Measurements from ENCODE around the gene ACTR2. TPM values are rescaled to one million over a fixed set of nuclear protein-coding genes. Genes with fewer than 3 reads are reported as not detected.

Gene ACTR2
- total RNA-seq, 1 donor from 2014 or later = 236 TPM

DNA sequence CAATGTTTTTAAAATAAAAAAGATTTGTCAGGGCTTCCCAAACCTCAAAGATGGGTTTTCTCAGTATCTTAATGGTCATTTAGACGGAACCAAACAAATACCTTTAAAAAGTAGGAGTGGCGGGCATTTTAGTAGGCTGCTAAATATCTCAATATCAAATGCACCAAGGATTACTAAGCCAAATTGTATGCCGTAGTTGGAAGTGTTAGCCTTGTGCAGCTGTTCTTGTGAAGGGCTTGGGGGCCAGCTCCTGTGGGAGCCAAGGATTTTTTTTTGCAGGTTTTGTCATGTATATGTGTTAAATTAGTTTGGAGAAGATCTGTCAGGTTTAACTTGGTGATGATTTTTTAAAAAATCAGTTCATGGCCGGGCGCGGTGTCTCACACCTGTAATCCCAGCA lies 52.1 kb downstream of the ACTR2 start:
- Histone ChIP-seq H3K27ac (no peak overlapping the region), H3K36me3 (no peaks in the 10 kb centered on the region), H3K27me3 (no peaks in the 10 kb centered on the region), H3K9me3 (no peaks in the 10 kb centered on the region), H3K4me3 (no peak overlapping the region), H3K4me1 (peaks cover 53% of the 10 kb centered on the region)
- TF ChIP-seq, protein P1, sequence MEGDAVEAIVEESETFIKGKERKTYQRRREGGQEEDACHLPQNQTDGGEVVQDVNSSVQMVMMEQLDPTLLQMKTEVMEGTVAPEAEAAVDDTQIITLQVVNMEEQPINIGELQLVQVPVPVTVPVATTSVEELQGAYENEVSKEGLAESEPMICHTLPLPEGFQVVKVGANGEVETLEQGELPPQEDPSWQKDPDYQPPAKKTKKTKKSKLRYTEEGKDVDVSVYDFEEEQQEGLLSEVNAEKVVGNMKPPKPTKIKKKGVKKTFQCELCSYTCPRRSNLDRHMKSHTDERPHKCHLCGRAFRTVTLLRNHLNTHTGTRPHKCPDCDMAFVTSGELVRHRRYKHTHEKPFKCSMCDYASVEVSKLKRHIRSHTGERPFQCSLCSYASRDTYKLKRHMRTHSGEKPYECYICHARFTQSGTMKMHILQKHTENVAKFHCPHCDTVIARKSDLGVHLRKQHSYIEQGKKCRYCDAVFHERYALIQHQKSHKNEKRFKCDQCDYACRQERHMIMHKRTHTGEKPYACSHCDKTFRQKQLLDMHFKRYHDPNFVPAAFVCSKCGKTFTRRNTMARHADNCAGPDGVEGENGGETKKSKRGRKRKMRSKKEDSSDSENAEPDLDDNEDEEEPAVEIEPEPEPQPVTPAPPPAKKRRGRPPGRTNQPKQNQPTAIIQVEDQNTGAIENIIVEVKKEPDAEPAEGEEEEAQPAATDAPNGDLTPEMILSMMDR (IDR thresholded peaks at IDR 0.05) = no peak
- no peak for ATAC-seq
- intact Hi-C loops (cut with DNase I) = no loop called here
- no peak for DNase-seq

DNA sequence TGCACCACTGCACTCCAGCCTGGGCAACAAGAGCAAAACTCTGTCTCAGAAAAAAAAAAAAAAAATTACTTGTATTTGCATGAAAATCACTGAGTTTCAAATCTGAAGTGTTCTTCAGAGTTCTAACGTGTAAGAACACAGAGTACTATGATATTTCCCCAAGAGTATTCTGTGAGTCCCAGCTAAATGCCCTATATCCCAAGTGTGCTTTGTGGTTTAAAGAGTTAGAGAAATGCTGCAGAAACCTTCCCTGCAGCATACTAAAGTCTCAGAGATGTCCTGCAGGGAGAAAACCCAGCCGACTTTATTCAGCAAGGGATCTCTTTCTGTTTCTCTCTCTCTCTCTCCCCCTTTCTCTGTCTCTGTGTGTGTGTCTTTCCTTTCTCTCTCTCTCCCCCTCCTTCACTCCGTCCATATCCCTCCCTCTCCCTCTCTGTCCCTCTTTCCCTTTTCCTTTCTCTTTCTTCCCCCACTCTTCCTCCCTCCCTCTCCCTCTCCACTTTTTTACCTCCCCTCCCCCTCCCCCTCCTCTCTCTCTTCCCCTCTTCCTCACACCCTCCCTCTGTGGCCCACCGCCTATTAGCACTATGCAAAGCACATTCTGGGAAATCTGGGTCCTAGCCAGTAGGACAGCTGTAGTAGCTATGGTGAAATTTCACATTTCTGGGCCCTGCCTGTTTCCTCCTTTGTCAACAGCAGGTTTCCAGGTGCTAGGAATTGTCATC lies 54.2 kb downstream of the ACTR2 start:
- no peaks in the 10 kb centered on the region for H3K36me3 ChIP-seq
- peak overlapping the region; percentile 26 for H3K27ac ChIP-seq
- intact Hi-C loops (cut with DNase I) = no loop called here
- no peaks in the 10 kb centered on the region for H3K9me3 ChIP-seq
- TF ChIP-seq, protein P1 (IDR thresholded peaks at IDR 0.05) = no peak
- ATAC-seq (peak; percentile 40), DNase-seq (no peak)
- peaks cover 35% of the 10 kb centered on the region for H3K4me1 ChIP-seq
- H3K27me3 ChIP-seq = no peaks in the 10 kb centered on the region
- no peak overlapping the region for H3K4me3 ChIP-seq

DNA sequence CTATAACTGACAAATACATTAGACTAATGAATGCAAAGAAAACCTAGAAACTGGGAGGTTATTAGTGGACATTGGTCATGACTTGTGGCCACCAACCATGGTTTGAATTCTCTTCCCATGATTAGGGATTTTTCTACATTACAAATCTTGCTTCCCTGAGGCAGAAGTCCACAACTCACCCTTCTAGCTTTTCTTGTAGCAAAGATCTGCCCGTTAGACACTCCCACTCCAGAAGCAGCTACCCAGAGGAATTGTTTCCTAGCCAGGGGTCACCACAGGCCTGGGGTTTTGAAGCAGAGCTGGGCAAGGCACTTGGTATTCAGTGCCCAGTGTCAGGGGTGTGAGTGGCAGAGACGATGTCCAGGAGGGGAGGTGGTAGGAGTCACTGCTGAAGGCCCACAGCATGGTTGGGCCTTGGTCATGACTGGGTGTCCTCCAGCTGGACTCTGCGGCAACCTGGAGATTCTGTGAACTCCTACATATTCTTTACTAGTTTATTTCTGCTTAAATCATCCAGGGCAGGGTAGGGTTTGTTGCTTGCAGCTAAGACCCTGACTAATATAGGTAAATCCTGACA lies 54.9 kb downstream of the ACTR2 start:
- Histone ChIP-seq H3K4me3 (no peak overlapping the region), H3K27me3 (no peaks in the 10 kb centered on the region), H3K27ac (peak overlapping the region; percentile 26), H3K36me3 (no peaks in the 10 kb centered on the region), H3K9me3 (no peaks in the 10 kb centered on the region), H3K4me1 (peaks cover 27% of the 10 kb centered on the region)
- DNase-seq (no peak), ATAC-seq (no peak)
- TF ChIP-seq, protein P1 (IDR thresholded peaks at IDR 0.05) = no peak
- intact Hi-C loops (cut with DNase I) = no loop called here

DNA sequence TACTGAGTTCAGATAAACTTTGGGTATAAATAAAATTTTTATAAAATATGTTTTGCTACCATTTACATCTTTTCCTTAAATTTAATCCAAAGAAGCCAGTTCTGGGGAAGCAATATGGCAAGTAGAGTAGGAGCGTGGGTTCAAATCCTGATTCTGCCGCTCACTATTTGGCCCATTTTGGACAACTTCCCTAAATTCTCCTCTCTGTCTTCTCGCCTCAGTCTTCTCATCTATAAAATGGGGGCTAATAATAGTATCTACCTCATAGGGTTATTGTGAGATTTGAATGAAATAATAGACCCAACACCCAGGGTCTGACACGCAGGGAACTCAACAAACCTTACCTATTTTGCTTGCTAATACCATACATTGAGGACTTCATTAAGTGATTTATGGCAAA lies 59.7 kb downstream of the ACTR2 start:
- intact Hi-C loops (cut with DNase I) = no loop called here
- TF ChIP-seq, protein P1 (IDR thresholded peaks at IDR 0.05) = no peak

DNA sequence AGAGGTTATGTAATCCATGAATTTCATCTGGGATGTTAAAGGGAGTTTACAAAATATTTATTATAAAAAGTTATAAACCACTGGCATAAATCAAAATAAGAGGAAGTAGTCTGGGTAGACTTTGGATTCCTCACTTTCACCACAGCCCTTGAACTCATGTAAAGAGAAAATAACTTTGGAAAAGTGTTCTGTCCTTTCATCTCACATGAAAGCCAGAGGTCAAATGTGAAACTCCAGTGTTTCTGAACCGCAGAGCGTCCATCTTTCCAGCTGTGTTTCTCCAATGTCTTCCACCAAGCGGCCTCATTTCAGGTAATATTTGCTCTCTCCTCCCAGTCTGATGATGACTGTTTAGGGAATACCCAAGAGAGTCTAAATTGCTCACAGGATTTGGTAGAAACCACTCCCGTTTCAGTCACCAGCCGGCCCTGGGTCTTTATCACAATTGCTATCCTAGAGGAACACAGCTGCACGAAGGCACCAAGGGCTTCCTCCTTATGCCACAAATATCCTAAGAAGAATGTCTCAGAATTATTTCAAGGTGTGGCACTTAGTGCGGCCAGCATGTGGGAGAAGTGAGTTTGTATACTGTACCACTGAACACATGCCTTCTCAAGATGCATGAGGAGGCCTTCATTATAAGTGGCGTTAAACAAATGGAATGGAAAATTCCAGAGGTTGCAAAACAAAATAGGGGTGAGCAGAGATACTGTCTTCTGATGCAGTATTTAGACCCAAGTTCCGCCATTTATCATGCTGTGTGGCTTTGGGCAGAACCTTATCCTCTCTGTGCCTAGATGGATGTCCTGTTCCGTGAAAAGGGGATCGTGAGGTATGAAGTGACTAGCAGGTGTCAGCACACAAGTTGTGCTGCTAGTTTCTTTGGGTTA lies 63.8 kb downstream of the ACTR2 start:
- H3K9me3 ChIP-seq = no peaks in the 10 kb centered on the region
- no peak overlapping the region for H3K4me3 ChIP-seq
- H3K27ac ChIP-seq = no peak overlapping the region
- no peaks in the 10 kb centered on the region for H3K27me3 ChIP-seq
- intact Hi-C loops (cut with DNase I) = no loop called here
- no peaks in the 10 kb centered on the region for H3K4me1 ChIP-seq
- TF ChIP-seq, protein P1 (IDR thresholded peaks at IDR 0.05) = no peak
- ATAC-seq = peak; percentile 62
- no peaks in the 10 kb centered on the region for H3K36me3 ChIP-seq
- no peak for DNase-seq

More for the DNA sequence above, 59.7 kb downstream of the ACTR2 start:
- ATAC-seq (no peak), DNase-seq (no peak)
- H3K27ac ChIP-seq = no peak overlapping the region
- H3K4me3 ChIP-seq = no peak overlapping the region
- no peaks in the 10 kb centered on the region for H3K9me3 ChIP-seq
- no peaks in the 10 kb centered on the region for H3K36me3 ChIP-seq
- no peaks in the 10 kb centered on the region for H3K27me3 ChIP-seq
- H3K4me1 ChIP-seq = peaks cover 5% of the 10 kb centered on the region
